Activated CD4-positive, alpha-beta T cell treated with anti-CD3 and anti-CD28 coated beads, Interleukin-2, amount 50 U/mL, for 16 hours (primary cell): ENCODE measurements around the gene ENTR1.
"Not testable (repeated sequence)": the region's sequence is repeated elsewhere in the genome, so short reads cannot be mapped to it uniquely, and the experiment has no call there.

Source experiments
- DNase-seq: peaks from one replicate; pipeline ENCODE4 v3.0.0-alpha.2; 2020

ENTR1 gene

GRCh38 chr9:136418182-136419091 is 8.0 kb upstream of the ENTR1 start:
- DNase-seq: no peak

GRCh38 chr9:136416914-136417313 is 6.5 kb upstream of the ENTR1 start:
- DNase-seq: no peak

GRCh38 chr9:136416427-136416826 is 6.0 kb upstream of the ENTR1 start:
- DNase-seq: no peak

- no peak for DNase-seq
Measured at GRCh38 chr9:136412962-136413361, 2.5 kb upstream of the ENTR1 start.

GRCh38 chr9:136411378-136411777 is 964 bp upstream of the ENTR1 start:
- DNase-seq: peak; percentile 10

- DNase-seq: peak; percentile 49
Measured at GRCh38 chr9:136409557-136410455, 608 bp downstream of the ENTR1 start.

GRCh38 chr9:136407911-136408310 is 2.5 kb downstream of the ENTR1 start:
- DNase-seq: peak; percentile 50

GRCh38 chr9:136407061-136407460 is 3.4 kb downstream of the ENTR1 start:
- DNase-seq: not testable (repeated sequence)

GRCh38 chr9:136405904-136406303 is 4.5 kb downstream of the ENTR1 start:
- not testable (repeated sequence) for DNase-seq

GRCh38 chr9:136405481-136405880 is 4.9 kb downstream of the ENTR1 start:
- DNase-seq: no peak

- DNase-seq: no peak
Measured at GRCh38 chr9:136404801-136405136, 5.6 kb downstream of the ENTR1 start.

GRCh38 chr9:136403915-136404800 is 6.3 kb downstream of the ENTR1 start:
- DNase-seq: peak; percentile 74

GRCh38 chr9:136403538-136403914 is 6.9 kb downstream of the ENTR1 start:
- peak; percentile 86 for DNase-seq

- no peak for DNase-seq
Measured at GRCh38 chr9:136402067-136402466, 8.3 kb downstream of the ENTR1 start.

- DNase-seq: no peak
Measured at GRCh38 chr9:136401173-136401922, 9.1 kb downstream of the ENTR1 start.

GRCh38 chr9:136400038-136400834 is 10.2 kb downstream of the ENTR1 start, which contains the start of gene SNAPC4:
SNAPC4 (minus strand) TSS chr9:136400170; CDS start chr9:136398428, 1,742 bp downstream.
- peak; percentile 92 for DNase-seq

GRCh38 chr9:136399176-136400037 is 11.0 kb downstream of the ENTR1 start:
- DNase-seq: peak; percentile 41

GRCh38 chr9:136398286-136398685 is 12.1 kb downstream of the ENTR1 start:
- no peak for DNase-seq

GRCh38 chr9:136397643-136398042 is 12.8 kb downstream of the ENTR1 start:
- DNase-seq: no peak

- DNase-seq: no peak
Measured at GRCh38 chr9:136396219-136396515, 14.2 kb downstream of the ENTR1 start.
